H9 (cell line): Measurements from ENCODE around the gene CCND2. TPM values are rescaled to one million over a fixed set of nuclear protein-coding genes. Genes with fewer than 3 reads are reported as not detected.

Source experiments
- DNase-seq: peaks from one replicate; pipeline ENCODE4 v3.0.0-alpha.2; 2017
- H2AFZ ChIP-seq: one replicate; pipeline ENCODE4 v1.6.1; 2013; ENCODE audit warnings: mild to moderate bottlenecking, low read length, control low read depth, moderate library complexity
- H2AK5ac ChIP-seq: 2 replicates; pipeline ENCODE4 v1.6.1; 2013; ENCODE audit warnings: low read length, control low read depth, mixed read lengths; ENCODE audit not compliant: insufficient read length
- H2BK120ac ChIP-seq: one replicate; pipeline ENCODE4 v1.6.1; 2013; ENCODE audit warnings: low read depth, mild to moderate bottlenecking, low read length, control low read depth, inconsistent platforms; ENCODE audit not compliant: poor library complexity, severe bottlenecking
- H2BK12ac ChIP-seq: 2 replicates; pipeline ENCODE4 v1.6.1; 2013; ENCODE audit warnings: low read length, control low read depth, mixed read lengths, low read depth; ENCODE audit not compliant: insufficient read length
- H2BK15ac ChIP-seq: 2 replicates; pipeline ENCODE4 v1.6.1; 2013; ENCODE audit warnings: low read depth, low read length, control low read depth
- H2BK20ac ChIP-seq: one replicate; pipeline ENCODE4 v1.6.1; 2013; ENCODE audit warnings: low read depth, mild to moderate bottlenecking, low read length, control low read depth, inconsistent platforms; ENCODE audit not compliant: poor library complexity, severe bottlenecking
- H2BK5ac ChIP-seq: 2 replicates; pipeline ENCODE4 v1.6.1; 2013; ENCODE audit warnings: low read length, control low read depth, mixed read lengths; ENCODE audit not compliant: insufficient read length
- H3K14ac ChIP-seq: 2 replicates; pipeline ENCODE4 v1.6.1; 2013; ENCODE audit warnings: low read length, control low read depth; ENCODE audit not compliant: insufficient read depth
- H3K18ac ChIP-seq: 2 replicates; pipeline ENCODE4 v1.6.1; 2013; ENCODE audit warnings: low read depth, mild to moderate bottlenecking, mixed read lengths, low read length, control low read depth; ENCODE audit not compliant: insufficient read length
- H3K23ac ChIP-seq: 2 replicates; pipeline ENCODE4 v1.6.1; 2013; ENCODE audit warnings: low read length, control low read depth, mixed read lengths, low read depth; ENCODE audit not compliant: insufficient read length
- H3K23me2 ChIP-seq: 2 replicates; pipeline ENCODE4 v1.6.1; 2013; ENCODE audit warnings: low read depth, mild to moderate bottlenecking, mixed read lengths, low read length, control low read depth; ENCODE audit not compliant: insufficient read length, poor library complexity, severe bottlenecking
- H3K27ac ChIP-seq: 2 replicates; pipeline ENCODE4 v1.5.1; 2013; ENCODE audit warnings: low read length, control low read depth, mixed read lengths, low read depth; ENCODE audit not compliant: insufficient read length
- H3K27me3 ChIP-seq: 2 replicates; pipeline ENCODE4 v1.6.1; 2013; ENCODE audit warnings: low read length, control low read depth, inconsistent platforms; ENCODE audit not compliant: insufficient read depth
- H3K4ac ChIP-seq: 2 replicates; pipeline ENCODE4 v1.6.1; 2013; ENCODE audit warnings: low read depth, mild to moderate bottlenecking, control low read depth, inconsistent platforms, low read length, moderate library complexity
- H3K4me1 ChIP-seq: 2 replicates; pipeline ENCODE4 v1.6.1; 2013; ENCODE audit warnings: low read length, control low read depth, inconsistent platforms; ENCODE audit not compliant: insufficient read depth
- H3K4me2 ChIP-seq: 2 replicates; pipeline ENCODE4 v1.6.1; 2013; ENCODE audit warnings: low read length, control low read depth, mixed read lengths; ENCODE audit not compliant: insufficient read length, insufficient read depth
- H3K56ac ChIP-seq: 2 replicates; pipeline ENCODE4 v1.6.1; 2013; ENCODE audit warnings: low read depth, mild to moderate bottlenecking, mixed read lengths, low read length, control low read depth; ENCODE audit not compliant: insufficient read length
- H3K79me1 ChIP-seq: 2 replicates; pipeline ENCODE4 v1.6.1; 2013; ENCODE audit warnings: low read depth, mild to moderate bottlenecking, moderate library complexity, low read length, control low read depth, inconsistent platforms; ENCODE audit not compliant: insufficient read depth, poor library complexity, severe bottlenecking
- H3K79me2 ChIP-seq: 2 replicates; pipeline ENCODE4 v1.6.1; 2013; ENCODE audit warnings: low read length, control low read depth, inconsistent platforms; ENCODE audit not compliant: insufficient read depth
- H3K9ac ChIP-seq: 2 replicates; pipeline ENCODE4 v1.6.1; 2013; ENCODE audit warnings: low read length, control low read depth, mixed read lengths; ENCODE audit not compliant: insufficient read length; ENCODE audit errors: extremely low read depth
- H3K9me3 ChIP-seq: one replicate; pipeline ENCODE4 v1.6.1; 2013; ENCODE audit warnings: low read depth, low read length, inconsistent platforms; ENCODE audit not compliant: control insufficient read depth
- H3T11ph ChIP-seq: one replicate; pipeline ENCODE4 v1.6.1; 2013; ENCODE audit warnings: mild to moderate bottlenecking, low read length, control low read depth, inconsistent platforms
- H4K20me1 ChIP-seq: one replicate; pipeline ENCODE4 v1.6.1; 2013; ENCODE audit not compliant: control insufficient read depth, insufficient read length, insufficient read depth
- H4K5ac ChIP-seq: 2 replicates; pipeline ENCODE4 v1.6.1; 2013; ENCODE audit warnings: low read depth, mild to moderate bottlenecking, mixed read lengths, low read length, control low read depth; ENCODE audit not compliant: insufficient read length
- H4K8ac ChIP-seq: replicated peaks from 2 replicates; pipeline ENCODE4 v1.6.1; 2013; ENCODE audit warnings: low read length, control low read depth, mixed read lengths, low read depth; ENCODE audit not compliant: insufficient read length
- H4K91ac ChIP-seq: 2 replicates; pipeline ENCODE4 v1.6.1; 2013; ENCODE audit warnings: low read depth, mild to moderate bottlenecking, moderate library complexity, mixed read lengths, low read length, control low read depth; ENCODE audit not compliant: insufficient read length
- H3K27ac Mint-ChIP-seq, 3 experiments: 2 replicates in 2 of 3; 3 replicates in 1 of 3; pipeline ENCODE4 v1.8.0; 2020 to 2021; ENCODE audit warnings: mixed read lengths in 3 of 3, mild to moderate bottlenecking in 1 of 3, moderate library complexity in 1 of 3
- H3K27me3 Mint-ChIP-seq: 2 replicates; pipeline ENCODE4 v1.8.0; 2021; ENCODE audit warnings: low read depth, mild to moderate bottlenecking, moderate library complexity, mixed read lengths
- H3K36me3 Mint-ChIP-seq, 3 experiments: 2 replicates in 2 of 3; 3 replicates in 1 of 3; pipeline ENCODE4 v1.8.0; 2020 to 2021; ENCODE audit warnings: low read depth in 3 of 3, mixed read lengths in 3 of 3; ENCODE audit not compliant: insufficient read depth in 1 of 3
- H3K4me1 Mint-ChIP-seq, 2 experiments: 2 replicates each; pipeline ENCODE4 v1.8.0; 2020; ENCODE audit warnings: mixed read lengths in 2 of 2
- H3K4me3 Mint-ChIP-seq, 2 experiments: 2 replicates in 1 of 2; 3 replicates in 1 of 2; pipeline ENCODE4 v1.8.0; 2020 to 2021; ENCODE audit warnings: mild to moderate bottlenecking in 2 of 2, mixed read lengths in 2 of 2, moderate library complexity in 1 of 2
- H3K9me3 Mint-ChIP-seq, 2 experiments: 2 replicates in 1 of 2; 3 replicates in 1 of 2; pipeline ENCODE4 v1.8.0; 2020; ENCODE audit warnings: mild to moderate bottlenecking in 2 of 2, mixed read lengths in 2 of 2, moderate library complexity in 1 of 2
- CTCF ChIP-seq: fragments of 200-600 bp; sonication (generic); conservative IDR thresholded peaks from 3 replicates; pipeline ENCODE4 v1.8.0; 2021; ENCODE audit warnings: antibody characterized with exemption, mild to moderate bottlenecking
- WGBS: extraction: QIAGEN DNeasy Blood & Tissue Kit; methylation state at CpG from one replicate; pipeline ENCODE4 v1.1.7; 2013; ENCODE audit warnings: missing lambda C conversion rate, low lambda C conversion rate, mixed read lengths; ENCODE audit not compliant: insufficient read length; ENCODE audit errors: extremely low coverage; 5-methylcytosine and 5-hydroxymethylcytosine counted together
- total RNA-seq: library from RNA; stranded (reverse); gene quantifications from 2 replicates; pipeline ENCODE4 v1.2.1, GENCODE V29; 2021

The CCND2 gene
- total RNA-seq, 1 experiment from 2014 or later: 104 TPM

- H2AFZ ChIP-seq: peak overlapping the region; percentile 43
- no peaks in the 10 kb centered on the region for H3K79me1 ChIP-seq
- no peaks in the 10 kb centered on the region; the same call in 1 of the 2 replicates for H3K27me3 ChIP-seq
- H2BK20ac ChIP-seq: no peak overlapping the region
- H3K4me1 ChIP-seq: peaks cover 2% of the 10 kb centered on the region; the same call in 1 of the 2 replicates
- peak overlapping the region in 1 of 3 experiments; percentile 36; a peak in 1 of 7 replicates for H3K27ac Mint-ChIP-seq
- peaks cover 42% of the 10 kb centered on the region for H3K23me2 ChIP-seq
- no peaks in the 10 kb centered on the region for H4K20me1 ChIP-seq
- H3K23ac ChIP-seq: no peak overlapping the region
- no peaks in the 10 kb centered on the region for H3K79me2 ChIP-seq
- H2AK5ac ChIP-seq: no peak overlapping the region
- H3K4me2 ChIP-seq: peak overlapping the region; percentile 100
- peak overlapping the region; percentile 45 for H3K9ac ChIP-seq
- H4K5ac ChIP-seq: no peak overlapping the region
- no peak overlapping the region for H3T11ph ChIP-seq
- H3K4me1 Mint-ChIP-seq: peaks cover 17 to 19% of the 10 kb centered on the region in 2 experiments
- H3K9me3 Mint-ChIP-seq: peaks cover 0 to 2% of the 10 kb centered on the region in 2 experiments; a peak in 3 of 5 replicates
- WGBS: no CpG with 5 or more reads among the region's 26 CpGs
- peak overlapping the region; percentile 80 to 93 for H3K4me3 Mint-ChIP-seq
- no peak overlapping the region for H2BK15ac ChIP-seq
- H2BK120ac ChIP-seq: no peak overlapping the region
- no peak overlapping the region for H3K27ac ChIP-seq
- H4K8ac ChIP-seq: no peak overlapping the region
- H3K56ac ChIP-seq: no peak overlapping the region
- no peak for DNase-seq
- no peak overlapping the region for H2BK5ac ChIP-seq
- peaks cover 81% of the 10 kb centered on the region for H3K27me3 Mint-ChIP-seq
- no peak for TF ChIP-seq CTCF
- H3K36me3 Mint-ChIP-seq: no peaks in the 10 kb centered on the region; a peak in 1 of 7 replicates
- no peak overlapping the region for H4K91ac ChIP-seq
- H2BK12ac ChIP-seq: no peak overlapping the region
- no peak overlapping the region for H3K4ac ChIP-seq
- H3K9me3 ChIP-seq: no peaks in the 10 kb centered on the region
- no peak overlapping the region for H3K18ac ChIP-seq
- H3K14ac ChIP-seq: no peak overlapping the region
Observed at GRCh38 chr12:4268329-4269181, 5.0 kb upstream of the CCND2 start.
